ENCODE results near the gene PFN4.
A peak's percentile ranks its signal among the peaks of the same experiment; 100 is the strongest.

The PFN4 gene

GRCh38 chr2:24077879-24078278, 45.3 kb downstream of the PFN4 start:
- DNase-seq (ENCODE audit: low read depth, low spot score), result no peak

GRCh38 chr2:24077535-24077877, 45.6 kb downstream of the PFN4 start:
- no peak for DNase-seq (ENCODE audit: low read depth, low spot score)

- DNase-seq (ENCODE audit: low read depth, low spot score), result no peak
These were observed 46.1 kb downstream of the PFN4 start for GRCh38 chr2:24076849-24077534.

GRCh38 chr2:24075915-24076848, 47.0 kb downstream of the PFN4 start, which contains the start of gene SF3B6:
Gene SF3B6, minus strand, starts transcription at chr2:24076326. Its CDS starts 97 bp downstream, at chr2:24076229.
- peak; percentile 97 for DNase-seq (ENCODE audit: low read depth, low spot score)

GRCh38 chr2:24075259-24075658, 47.9 kb downstream of the PFN4 start:
- no peak for DNase-seq (ENCODE audit: low read depth, low spot score)

- DNase-seq (ENCODE audit: low read depth, low spot score), result no peak
These were observed 49.3 kb downstream of the PFN4 start for GRCh38 chr2:24073816-24074215.

GRCh38 chr2:24072259-24072658, 50.9 kb downstream of the PFN4 start:
- no peak for DNase-seq (ENCODE audit: low read depth, low spot score)

- no peak for DNase-seq (ENCODE audit: low read depth, low spot score)
These were observed 57.8 kb downstream of the PFN4 start for GRCh38 chr2:24065341-24065740.
